ENCODE results near the gene CORO2B. TPM values are rescaled to one million over a fixed set of nuclear protein-coding genes. Genes with fewer than 3 reads are reported as not detected.

CORO2B gene
- total and polyA plus RNA-seq, 8 donors, result 0.56 to 7.7 (median 1.7) TPM

- ATAC-seq, result no peak
- H3K9me3 ChIP-seq, result no peaks in the 10 kb centered on the region
- intact Hi-C loops (cut with DNase I), result no loop called here
- no peak overlapping the region for H3K27ac ChIP-seq
- no peaks in the 10 kb centered on the region for H3K4me1 ChIP-seq
- FAIRE-seq, result no peak
- DNase-seq, result no peak
- no peak overlapping the region for H3K4me3 ChIP-seq
- H3K36me3 ChIP-seq, result no peaks in the 10 kb centered on the region
- 69 to 75% methylated on average over 7 of the region's 7 CpGs for WGBS, 2 donors
- no peak for TF ChIP-seq CTCF (IDR thresholded peaks at IDR 0.05)
- H3K27me3 ChIP-seq, result no peaks in the 10 kb centered on the region
These were observed 48.7 kb downstream of the CORO2B start for GRCh38 chr15:68627476-68627875.

GRCh38 chr15:68627995-68628394, 49.2 kb downstream of the CORO2B start:
- no peak for FAIRE-seq

GRCh38 chr15:68629519-68630210, 50.9 kb downstream of the CORO2B start:
- FAIRE-seq (no peak), DNase-seq (no peak), ATAC-seq (peak in 1 of 4 donors; percentile 31)
- Histone ChIP-seq H3K9me3 (no peaks in the 10 kb centered on the region), H3K4me3 (no peak overlapping the region), H3K4me1 (no peaks in the 10 kb centered on the region), H3K36me3 (no peaks in the 10 kb centered on the region), H3K27me3 (no peaks in the 10 kb centered on the region), H3K27ac (no peak overlapping the region)
- WGBS, 2 donors, result 41 to 45% methylated on average over 8 of the region's 8 CpGs
- intact Hi-C loops (cut with DNase I), result no loop called here
- no peak for TF ChIP-seq CTCF (IDR thresholded peaks at IDR 0.05)

More at GRCh38 chr15:68627995-68628394, 49.2 kb downstream of the CORO2B start:
- no peaks in the 10 kb centered on the region for H3K9me3 ChIP-seq
- ATAC-seq (no peak), DNase-seq (no peak)
- H3K4me3 ChIP-seq, result no peak overlapping the region
- no peak overlapping the region for H3K27ac ChIP-seq
- intact Hi-C loops (cut with DNase I), result no loop called here
- no peaks in the 10 kb centered on the region for H3K4me1 ChIP-seq
- no peaks in the 10 kb centered on the region for H3K36me3 ChIP-seq
- WGBS, 2 donors, result 81 to 82% methylated on average over 2 of the region's 2 CpGs
- TF ChIP-seq CTCF (IDR thresholded peaks at IDR 0.05), result no peak
- no peaks in the 10 kb centered on the region for H3K27me3 ChIP-seq

- H3K27ac ChIP-seq, result no peak overlapping the region
- no peak for FAIRE-seq
- H3K4me1 ChIP-seq, result no peaks in the 10 kb centered on the region
- no peaks in the 10 kb centered on the region for H3K27me3 ChIP-seq
- 77 to 84% methylated on average over 9 of the region's 9 CpGs for WGBS, 2 donors
- ATAC-seq, result no peak
- H3K9me3 ChIP-seq, result no peaks in the 10 kb centered on the region
- intact Hi-C loops (cut with DNase I), result no loop called here
- DNase-seq, result no peak
- TF ChIP-seq CTCF (IDR thresholded peaks at IDR 0.05), result no peak
- no peak overlapping the region for H3K4me3 ChIP-seq
- no peaks in the 10 kb centered on the region for H3K36me3 ChIP-seq
These were observed 51.4 kb downstream of the CORO2B start for GRCh38 chr15:68630211-68630555.

- Histone ChIP-seq H3K4me3 (no peak overlapping the region), H3K9me3 (no peaks in the 10 kb centered on the region), H3K27me3 (no peaks in the 10 kb centered on the region), H3K36me3 (no peaks in the 10 kb centered on the region), H3K27ac (no peak overlapping the region), H3K4me1 (no peaks in the 10 kb centered on the region)
- WGBS, 2 donors, result 74 to 78% methylated on average over 8 of the region's 8 CpGs
- ATAC-seq, result no peak
- no peak for TF ChIP-seq CTCF (IDR thresholded peaks at IDR 0.05)
- no peak for DNase-seq
- intact Hi-C loops (cut with DNase I), result no loop called here
- FAIRE-seq, result no peak
These were observed 52.0 kb downstream of the CORO2B start for GRCh38 chr15:68630836-68631235.

Data from pancreas (tissue), 10 donors.